ENCODE measurements around the gene ANKMY1.

The ANKMY1 gene

DNA sequence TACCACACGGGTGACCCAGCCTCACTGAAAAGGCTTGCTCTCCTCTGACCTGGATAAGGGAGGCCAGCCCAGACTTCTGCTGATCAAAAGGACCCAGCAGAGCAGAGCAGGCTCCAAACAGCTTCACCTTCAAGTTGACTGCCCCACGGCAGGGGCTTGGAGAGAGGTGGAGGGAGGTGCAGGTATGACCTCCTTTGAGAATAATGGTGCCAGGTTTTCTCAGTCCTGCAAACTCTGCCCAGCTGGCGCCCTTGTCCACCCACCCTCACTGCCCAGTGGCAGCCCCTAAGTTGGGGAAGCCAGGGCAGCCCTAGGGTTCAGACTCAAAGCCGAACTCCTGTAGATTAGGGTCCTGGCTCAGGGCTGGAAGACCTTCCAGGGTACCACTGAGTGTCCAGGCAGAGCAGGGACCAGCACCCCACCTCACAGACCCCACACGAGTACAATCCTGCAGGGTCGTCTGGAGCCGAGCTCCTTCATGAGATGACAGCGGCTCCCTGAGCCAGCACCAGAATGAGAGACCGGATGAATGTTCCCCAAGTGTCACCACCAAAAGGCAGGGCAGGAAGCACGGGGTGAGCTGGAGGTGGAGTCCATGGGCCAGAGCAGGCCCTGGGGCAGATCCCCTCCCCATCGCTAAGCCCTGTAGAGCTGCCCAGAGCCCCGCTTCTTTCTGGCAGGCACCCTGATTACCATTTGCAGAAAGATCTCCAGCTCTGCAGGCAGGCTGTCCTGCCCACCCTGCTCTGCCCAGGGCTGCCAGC lies 125.9 kb downstream of the ANKMY1 start:
- no peak for DNase-seq

DNA sequence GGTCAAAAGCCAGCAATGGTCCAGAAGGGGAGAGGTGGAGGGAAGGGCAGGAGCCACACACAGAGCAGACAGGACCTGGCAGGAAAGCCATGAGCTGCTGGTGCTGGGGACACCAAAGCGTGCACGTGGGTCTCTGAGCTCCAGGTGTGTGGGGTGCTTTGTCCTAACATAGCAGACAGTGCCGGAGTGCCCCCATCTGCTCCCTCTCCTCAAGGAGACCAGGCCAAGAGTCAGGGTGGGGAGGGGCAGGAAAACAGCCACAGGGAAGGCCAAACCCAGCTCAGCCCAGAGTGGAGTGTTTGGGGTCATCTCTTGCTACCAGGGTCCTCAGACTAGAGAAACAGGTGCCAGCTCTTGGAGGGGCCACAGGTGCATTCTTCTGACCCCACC lies 126.5 kb downstream of the ANKMY1 start:
- DNase-seq = no peak

DNA sequence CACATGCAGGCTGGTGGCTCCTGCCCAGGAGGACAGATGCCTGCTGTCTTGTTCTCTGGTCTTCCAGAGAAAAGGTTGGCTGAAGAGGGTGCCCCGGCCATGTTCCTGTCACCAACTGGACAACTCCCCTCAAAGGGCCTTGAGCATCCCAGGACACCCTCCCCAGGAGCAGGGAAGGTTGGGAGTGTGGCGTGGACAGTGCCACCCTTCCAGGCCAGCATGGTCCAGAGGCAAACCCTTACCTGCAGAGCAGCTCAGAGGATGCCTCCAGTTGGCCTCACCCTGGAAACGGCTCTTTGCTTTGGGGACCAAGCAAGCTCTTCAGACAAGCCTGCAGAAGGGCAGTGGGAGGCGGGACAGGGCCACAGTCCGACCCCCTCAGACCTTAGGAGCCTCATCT lies 127.2 kb downstream of the ANKMY1 start:
- no peak for DNase-seq

DNA sequence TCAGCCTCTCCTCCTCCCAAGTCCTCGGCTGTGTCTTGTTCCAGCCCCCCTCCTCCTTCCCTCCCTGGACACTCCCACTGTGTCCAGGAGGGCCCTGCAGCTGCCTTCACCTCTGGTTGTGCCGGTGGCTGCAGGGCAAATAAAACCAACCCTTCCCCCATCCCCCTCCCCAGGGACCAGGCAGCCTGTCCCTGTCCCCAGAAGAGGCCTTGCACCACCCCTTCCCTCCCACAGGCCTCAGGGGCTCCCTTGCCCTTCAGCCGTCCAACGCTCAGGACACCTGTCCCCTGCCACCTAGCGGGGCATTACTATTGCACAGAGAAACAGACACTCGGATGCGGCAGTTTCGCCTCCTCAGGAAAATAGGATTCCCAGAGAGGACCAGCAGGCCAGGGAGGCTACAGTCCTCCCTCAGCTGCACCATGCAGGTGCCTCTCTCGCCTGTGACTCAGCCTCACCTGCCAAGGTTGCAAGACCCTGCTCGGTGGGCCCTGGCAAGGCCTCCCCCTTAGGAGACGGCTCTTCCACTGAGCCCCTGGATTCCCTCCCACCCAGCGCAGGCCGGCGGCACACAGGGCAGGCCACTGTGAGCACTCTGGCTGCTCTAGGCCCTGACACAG lies 127.8 kb downstream of the ANKMY1 start:
- no peak for DNase-seq
